Stimulated activated naive B cell treated with anti-CD40 and anti-IgM and Interleukin-4, amounts not matched to agents 10 μg/mL and 1 μg/mL and 100 μg/mL, for 72 hours (primary cell): ENCODE data around the gene ZNF682.

Experiments used
- ATAC-seq, 2 donors: fragments of 150-1000 bp; cut with Tn5 transposase; replicated peaks; 2 replicates each; pipeline ENCODE4 v1.10.0; 2021; ENCODE audit warnings: moderate library complexity in 1 of 2
- DNase-seq: peaks from one replicate; pipeline ENCODE4 v3.0.0; 2021
- H3K27ac Mint-ChIP-seq: one replicate; pipeline ENCODE4 v1.8.0; 2022; ENCODE audit warnings: mild to moderate bottlenecking, mixed read lengths
- H3K27me3 Mint-ChIP-seq, 2 donors: one replicate each; pipeline ENCODE4 v1.8.0; 2022; ENCODE audit warnings: mixed read lengths in 2 of 2
- H3K36me3 Mint-ChIP-seq, 2 donors: one replicate each; pipeline ENCODE4 v1.8.0; 2022; ENCODE audit warnings: mixed read lengths in 2 of 2, mild to moderate bottlenecking in 1 of 2
- H3K4me1 Mint-ChIP-seq, 2 donors: one replicate each; pipeline ENCODE4 v1.8.0; 2022; ENCODE audit warnings: mixed read lengths in 2 of 2, mild to moderate bottlenecking in 1 of 2
- H3K4me3 Mint-ChIP-seq, 2 donors: one replicate each; pipeline ENCODE4 v1.8.0; 2022; ENCODE audit warnings: mild to moderate bottlenecking in 2 of 2, mixed read lengths in 2 of 2, moderate library complexity in 1 of 2
- H3K9me3 Mint-ChIP-seq, 2 donors: one replicate each; pipeline ENCODE4 v1.8.0; 2022; ENCODE audit warnings: mixed read lengths in 2 of 2, mild to moderate bottlenecking in 1 of 2

Gene ZNF682

DNA sequence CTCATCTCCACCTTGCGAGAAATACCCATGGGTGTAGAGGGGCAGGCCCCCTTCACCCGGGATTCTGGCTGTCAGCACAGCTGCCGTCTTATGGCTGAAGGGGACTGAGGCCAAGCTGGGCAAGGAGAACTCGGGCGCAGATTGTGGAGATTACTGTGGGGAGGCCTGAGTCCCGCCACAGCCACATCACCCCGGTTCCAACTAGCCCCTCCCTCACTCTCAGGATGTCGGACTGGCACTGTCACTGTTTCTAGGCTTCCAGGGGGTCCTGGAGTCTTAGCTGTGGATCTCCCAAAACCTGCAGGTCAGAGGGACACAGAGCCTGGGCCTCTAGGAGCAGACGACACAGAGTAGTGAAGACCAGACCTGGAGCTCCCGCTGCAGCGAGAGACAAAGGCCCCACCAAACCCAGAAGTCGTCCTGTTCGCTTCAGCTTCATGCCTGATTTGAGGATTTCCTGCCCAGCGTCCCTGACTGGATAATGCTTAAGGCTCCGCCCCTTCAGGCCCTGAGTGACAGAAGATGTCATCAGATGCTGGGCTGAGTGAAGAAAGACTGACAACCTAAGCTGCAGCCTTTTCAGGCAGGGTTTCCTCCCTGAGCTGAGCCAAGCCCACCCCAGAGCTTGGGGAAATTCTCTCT is 82.8 kb downstream of the ZNF682 start:
- Mint-ChIP-seq H3K27ac (no peak overlapping the region), H3K36me3 (no peaks in the 10 kb centered on the region), H3K4me1 (peaks cover 5 to 7% of the 10 kb centered on the region in 2 donors)

DNA sequence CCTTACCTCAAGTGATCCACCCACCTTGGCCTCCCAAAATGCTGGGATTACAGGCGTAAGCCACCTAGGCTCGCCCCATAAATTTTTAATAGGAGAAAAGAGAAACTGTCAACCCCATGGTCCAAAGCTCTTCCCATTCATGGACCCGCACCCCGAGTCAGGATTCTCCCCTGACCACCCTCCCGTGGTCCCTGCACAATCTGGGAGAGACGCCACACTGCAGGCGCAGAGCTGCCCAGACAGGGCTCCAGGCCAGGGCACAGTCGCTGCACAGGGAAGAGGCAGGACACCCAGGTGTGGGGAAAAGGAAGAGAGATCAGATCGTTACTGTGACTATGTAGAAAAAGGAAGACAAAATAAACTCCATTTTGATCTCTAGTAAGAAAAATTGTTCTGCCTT is 84.1 kb downstream of the ZNF682 start:
- no peak overlapping the region for H3K27ac Mint-ChIP-seq
- H3K4me1 Mint-ChIP-seq, result peaks cover 5 to 7% of the 10 kb centered on the region in 2 donors
- no peaks in the 10 kb centered on the region for H3K27me3 Mint-ChIP-seq
- DNase-seq (no peak), ATAC-seq (no peak)
- H3K4me3 Mint-ChIP-seq, result no peak overlapping the region
- no peaks in the 10 kb centered on the region for H3K36me3 Mint-ChIP-seq
- H3K9me3 Mint-ChIP-seq, result no peaks in the 10 kb centered on the region

More for the DNA sequence above, 82.8 kb downstream of the ZNF682 start:
- DNase-seq (no peak), ATAC-seq (no peak)
- Mint-ChIP-seq H3K27me3 (no peaks in the 10 kb centered on the region), H3K9me3 (no peaks in the 10 kb centered on the region), H3K4me3 (no peak overlapping the region)
